ENCODE data around the gene PPP1R2. TPM values are rescaled to one million over a fixed set of nuclear protein-coding genes. Genes with fewer than 3 reads are reported as not detected.

Gene PPP1R2
- total RNA-seq, 4 donors from 2014 or later: 50.7 to 143 (median 59.4) TPM

DNA sequence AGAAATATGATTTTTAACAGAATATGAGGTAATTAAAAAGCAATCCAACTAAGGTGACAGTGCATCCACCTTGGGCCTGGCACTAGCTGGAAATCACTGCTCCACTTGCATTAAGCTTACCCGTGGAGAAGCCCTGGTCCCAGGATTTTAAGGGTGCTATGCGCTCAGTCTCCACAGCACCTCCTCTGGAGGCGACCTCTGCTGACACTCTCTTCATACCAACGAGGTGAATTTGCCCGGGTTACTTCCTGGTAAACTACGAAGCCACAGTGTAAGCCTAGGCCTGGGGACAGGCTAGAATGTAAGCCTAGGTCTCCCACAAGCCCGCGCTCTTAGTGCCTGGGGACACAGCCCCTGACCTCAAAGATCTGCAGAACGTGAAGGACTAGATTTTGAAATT lies 39.8 kb upstream of the PPP1R2 start:
- Histone ChIP-seq H3K36me3 (no peaks in the 10 kb centered on the region), H3K9me3 (no peaks in the 10 kb centered on the region), H3K4me3 (no peak overlapping the region), H3K4me1 (peaks cover 0 to 4% (median 0%) of the 10 kb centered on the region in 4 donors), H3K27me3 (no peaks in the 10 kb centered on the region), H3K27ac (no peak overlapping the region)
- TF ChIP-seq POLR2A (IDR thresholded peaks at IDR 0.05) (no peak), POLR2AphosphoS5 (IDR thresholded peaks at IDR 0.05) (no peak), EP300 (IDR thresholded peaks at IDR 0.05; ENCODE audit: low read depth) (no peak)
- TF ChIP-seq, protein P1, sequence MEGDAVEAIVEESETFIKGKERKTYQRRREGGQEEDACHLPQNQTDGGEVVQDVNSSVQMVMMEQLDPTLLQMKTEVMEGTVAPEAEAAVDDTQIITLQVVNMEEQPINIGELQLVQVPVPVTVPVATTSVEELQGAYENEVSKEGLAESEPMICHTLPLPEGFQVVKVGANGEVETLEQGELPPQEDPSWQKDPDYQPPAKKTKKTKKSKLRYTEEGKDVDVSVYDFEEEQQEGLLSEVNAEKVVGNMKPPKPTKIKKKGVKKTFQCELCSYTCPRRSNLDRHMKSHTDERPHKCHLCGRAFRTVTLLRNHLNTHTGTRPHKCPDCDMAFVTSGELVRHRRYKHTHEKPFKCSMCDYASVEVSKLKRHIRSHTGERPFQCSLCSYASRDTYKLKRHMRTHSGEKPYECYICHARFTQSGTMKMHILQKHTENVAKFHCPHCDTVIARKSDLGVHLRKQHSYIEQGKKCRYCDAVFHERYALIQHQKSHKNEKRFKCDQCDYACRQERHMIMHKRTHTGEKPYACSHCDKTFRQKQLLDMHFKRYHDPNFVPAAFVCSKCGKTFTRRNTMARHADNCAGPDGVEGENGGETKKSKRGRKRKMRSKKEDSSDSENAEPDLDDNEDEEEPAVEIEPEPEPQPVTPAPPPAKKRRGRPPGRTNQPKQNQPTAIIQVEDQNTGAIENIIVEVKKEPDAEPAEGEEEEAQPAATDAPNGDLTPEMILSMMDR (IDR thresholded peaks at IDR 0.05): no peak
- 75 to 85% methylated on average over 3 to 9 of the region's 9 CpGs for WGBS, 2 donors (ENCODE audit: low coverage in 1 of 2)
- in situ Hi-C loops (cut with MboI; ENCODE audit: low pct_ligation_motif_present in 1 of 4, low pct_unique_long_range_greater_than_20kb in 1 of 4, low sequenced_read_pairs in 3 of 4): no loop called here
- intact Hi-C loops (cut with DNase I; ENCODE audit: low total_unique reads): no loop called here
- no peak for DNase-seq

DNA sequence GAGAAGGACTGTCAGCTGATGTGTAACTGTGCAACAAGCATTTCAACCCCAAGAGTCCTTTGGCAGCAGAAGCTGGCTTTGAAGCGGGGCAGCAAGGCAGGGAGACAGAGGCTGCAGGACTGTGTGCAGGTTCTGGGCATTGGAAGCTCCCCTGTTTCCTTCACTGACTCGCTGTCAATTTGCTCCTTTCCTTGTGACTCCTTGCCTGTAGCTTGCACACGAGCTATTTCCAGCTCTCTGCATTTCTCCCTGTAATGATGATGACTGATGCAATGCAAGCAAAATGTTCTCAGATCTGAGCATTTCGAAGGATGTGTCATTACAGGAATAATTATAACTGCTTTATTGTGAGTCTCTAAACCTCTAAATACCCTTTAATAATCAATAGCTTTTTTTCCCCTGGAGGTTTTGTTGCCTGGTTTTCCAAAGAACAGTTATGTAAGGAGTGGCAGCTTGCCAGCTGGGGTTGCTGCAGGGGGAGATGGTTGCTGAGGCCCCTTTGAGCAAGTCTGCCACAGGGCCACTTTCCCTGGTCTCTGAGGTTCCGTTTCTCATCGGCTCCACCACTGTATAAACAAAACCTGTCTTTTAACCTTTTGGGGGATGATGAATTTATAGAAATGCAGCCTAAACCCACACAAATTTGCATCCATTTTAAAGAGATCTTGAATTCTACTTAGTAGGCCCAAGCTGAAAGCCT lies 37.8 kb upstream of the PPP1R2 start:
- H3K27me3 ChIP-seq: no peaks in the 10 kb centered on the region

DNA sequence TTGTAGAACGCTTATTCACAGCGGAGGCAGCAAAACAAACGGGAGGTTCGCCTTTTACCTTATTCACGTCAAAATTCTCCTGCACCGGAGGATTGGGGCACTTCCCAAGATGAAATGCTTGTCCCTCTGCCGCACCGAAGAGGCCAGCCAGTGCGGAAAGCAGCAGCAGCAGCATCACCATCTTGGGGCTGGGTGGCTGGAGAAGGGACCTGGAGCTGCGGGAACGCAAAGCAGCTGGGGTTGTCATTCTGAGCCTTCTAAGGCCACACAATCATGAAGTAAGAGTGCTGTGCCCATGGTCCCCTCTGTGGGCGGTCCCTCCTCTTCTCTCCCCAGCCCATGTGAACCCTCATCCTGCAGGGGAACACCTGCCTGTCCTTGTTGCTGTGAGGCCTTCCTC lies 36.2 kb upstream of the PPP1R2 start:
- H3K4me1 ChIP-seq: peaks cover 0 to 4% (median 0%) of the 10 kb centered on the region in 4 donors
- in situ Hi-C loops (cut with MboI; ENCODE audit: low pct_ligation_motif_present in 1 of 4, low pct_unique_long_range_greater_than_20kb in 1 of 4, low sequenced_read_pairs in 3 of 4) (no loop called here), intact Hi-C loops (cut with DNase I; ENCODE audit: low total_unique reads) (no loop called here)
- TF ChIP-seq EP300 (IDR thresholded peaks at IDR 0.05; ENCODE audit: low read depth) (no peak), POLR2AphosphoS5 (IDR thresholded peaks at IDR 0.05) (no peak), POLR2A (IDR thresholded peaks at IDR 0.05) (no peak)
- TF ChIP-seq, protein P1 (IDR thresholded peaks at IDR 0.05): no peak
- no peak overlapping the region for H3K27ac ChIP-seq
- H3K27me3 ChIP-seq: no peaks in the 10 kb centered on the region
- 89 to 91% methylated on average over 5 to 9 of the region's 12 CpGs for WGBS, 2 donors (ENCODE audit: low coverage in 1 of 2)
- H3K9me3 ChIP-seq: no peaks in the 10 kb centered on the region
- no peak for DNase-seq
- no peak overlapping the region for H3K4me3 ChIP-seq
- no peaks in the 10 kb centered on the region for H3K36me3 ChIP-seq

More for the DNA sequence above, 37.8 kb upstream of the PPP1R2 start:
- no peak for DNase-seq
- TF ChIP-seq, protein P1 (IDR thresholded peaks at IDR 0.05): no peak
- TF ChIP-seq EP300 (IDR thresholded peaks at IDR 0.05; ENCODE audit: low read depth) (no peak), POLR2A (IDR thresholded peaks at IDR 0.05) (no peak), POLR2AphosphoS5 (IDR thresholded peaks at IDR 0.05) (no peak)
- Histone ChIP-seq H3K36me3 (no peaks in the 10 kb centered on the region), H3K9me3 (no peaks in the 10 kb centered on the region), H3K4me3 (no peak overlapping the region), H3K27ac (no peak overlapping the region), H3K4me1 (peaks cover 0 to 4% (median 0%) of the 10 kb centered on the region in 4 donors)
- 77 to 78% methylated on average over 1 to 6 of the region's 6 CpGs for WGBS, 2 donors (ENCODE audit: low coverage in 1 of 2)
- in situ Hi-C loops (cut with MboI; ENCODE audit: low pct_ligation_motif_present in 1 of 4, low pct_unique_long_range_greater_than_20kb in 1 of 4, low sequenced_read_pairs in 3 of 4): no loop called here
- intact Hi-C loops (cut with DNase I; ENCODE audit: low total_unique reads): no loop called here

DNA sequence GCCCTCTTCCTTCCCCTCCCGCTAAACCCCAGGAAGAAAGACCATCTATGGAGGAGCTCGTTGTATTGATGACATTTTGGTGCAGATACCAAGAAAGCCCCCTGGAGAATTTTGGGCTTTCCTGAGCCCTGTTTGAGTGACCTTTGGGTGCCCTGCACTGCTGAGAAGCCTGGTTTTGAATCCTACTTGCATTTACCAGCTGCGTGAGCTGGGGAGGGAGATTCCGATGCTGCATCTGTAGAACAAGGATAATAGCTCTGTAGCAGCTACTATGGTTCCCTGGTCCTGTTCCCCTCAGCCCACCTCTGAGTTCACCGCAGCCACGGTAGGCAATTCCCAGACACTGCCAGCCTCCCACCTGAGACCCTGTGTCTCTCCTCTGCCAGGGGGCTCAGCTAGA lies 35.4 kb upstream of the PPP1R2 start:
- no peaks in the 10 kb centered on the region for H3K9me3 ChIP-seq
- in situ Hi-C loops (cut with MboI; ENCODE audit: low pct_ligation_motif_present in 1 of 4, low pct_unique_long_range_greater_than_20kb in 1 of 4, low sequenced_read_pairs in 3 of 4): no loop called here
- H3K4me3 ChIP-seq: no peak overlapping the region
- H3K36me3 ChIP-seq: no peaks in the 10 kb centered on the region
- peaks cover 0 to under 1% (median 0%) of the 10 kb centered on the region in 4 donors for H3K4me1 ChIP-seq
- DNase-seq: no peak
- intact Hi-C loops (cut with DNase I; ENCODE audit: low total_unique reads): no loop called here
- TF ChIP-seq POLR2AphosphoS5 (IDR thresholded peaks at IDR 0.05) (no peak), EP300 (IDR thresholded peaks at IDR 0.05; ENCODE audit: low read depth) (no peak), POLR2A (IDR thresholded peaks at IDR 0.05) (no peak)
- TF ChIP-seq, protein P1 (IDR thresholded peaks at IDR 0.05): no peak
- no peaks in the 10 kb centered on the region for H3K27me3 ChIP-seq
- 87 to 100% methylated on average over 1 to 6 of the region's 6 CpGs for WGBS, 2 donors (ENCODE audit: low coverage in 1 of 2)
- H3K27ac ChIP-seq: no peak overlapping the region

Measured in transverse colon (tissue), 4 donors.